GM12892 (cell line): Measurements from ENCODE around the gene CXCL12.

Source experiments
- POLR2A ChIP-seq: IDR thresholded peaks from 2 replicates; pipeline ENCODE4 v1.6.1; 2011; ENCODE audit warnings: low read depth, low read length, control low read depth
- POLR2AphosphoS5 ChIP-seq: IDR thresholded peaks from 2 replicates; pipeline ENCODE4 v1.6.1; 2011; ENCODE audit warnings: low read depth, low read length, control low read depth
- TAF1 ChIP-seq: IDR thresholded peaks from 2 replicates; pipeline ENCODE4 v1.6.1; 2011; ENCODE audit warnings: low read depth, mild to moderate bottlenecking, control low read depth, low read length, borderline replicate concordance

DNA sequence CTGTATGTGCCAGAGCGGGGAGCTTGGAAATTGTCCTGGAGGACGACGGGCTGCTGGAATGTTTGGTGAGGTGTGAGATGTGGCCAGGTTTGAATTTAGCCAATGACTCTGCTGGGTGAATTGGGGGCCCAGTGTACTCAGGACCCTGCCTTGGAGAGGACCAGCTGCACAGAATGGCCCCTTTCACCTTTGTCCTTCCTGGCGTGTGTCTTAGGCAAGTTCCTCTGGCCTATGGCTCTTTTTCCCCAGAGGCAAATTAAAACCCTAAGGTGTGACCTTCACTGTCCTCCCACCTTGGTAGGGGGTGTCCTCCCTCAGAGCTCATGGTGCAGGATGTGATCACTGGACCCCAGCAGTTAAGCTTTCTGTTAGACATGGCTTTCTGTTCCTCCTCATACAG is 47.8 kb downstream of the CXCL12 start:
- TF ChIP-seq POLR2AphosphoS5, result no peak
- TF ChIP-seq POLR2A, result no peak
- TF ChIP-seq TAF1, result no peak
